Right cardiac atrium (tissue), 5 donors: ENCODE data around the gene TMEM150A. TPM values are rescaled to one million over a fixed set of nuclear protein-coding genes. Genes with fewer than 3 reads are reported as not detected.
"Not testable (repeated sequence)": the region's sequence is repeated elsewhere in the genome, so short reads cannot be mapped to it uniquely, and the experiment has no call there.

Source experiments
- ATAC-seq, 2 donors: fragments of 200-7000 bp; cut with Tn5 transposase; one replicate each; pipeline versions ENCODE4 v1.8.0 to v1.9.1; 2020; ENCODE audit warnings: moderate library complexity in 2 of 2, mild to moderate bottlenecking in 1 of 2
- DNase-seq, 3 donors: peaks; one replicate each; pipeline ENCODE4 v3.0.0-alpha.2; 2020
- H3K27ac ChIP-seq: one replicate; pipeline ENCODE4 v1.5.1; 2013; ENCODE audit warnings: mild to moderate bottlenecking, low read length, control low read depth, moderate library complexity
- H3K27me3 ChIP-seq: one replicate; pipeline ENCODE4 v1.6.1; 2013; ENCODE audit not compliant: control insufficient read depth, insufficient read depth
- H3K4me1 ChIP-seq: one replicate; pipeline ENCODE4 v1.6.1; 2013; ENCODE audit warnings: low read length; ENCODE audit not compliant: control insufficient read depth, insufficient read depth
- H3K4me3 ChIP-seq: one replicate; pipeline ENCODE4 v1.5.1; 2013; ENCODE audit warnings: low read length, control low read depth
- H3K9me3 ChIP-seq: one replicate; pipeline ENCODE4 v1.6.1; 2013; ENCODE audit warnings: low read length; ENCODE audit not compliant: control insufficient read depth
- WGBS: extraction: QIAGEN DNeasy Blood & Tissue Kit; methylation state at CpG from one replicate; pipeline ENCODE4 v1.1.7; 2013; 5-methylcytosine and 5-hydroxymethylcytosine counted together
- intact Hi-C, 4 donors: fragments of 100-400 bp; cut with DNase I; formaldehyde crosslinking; loops; one replicate each; pipeline versions ENCODE4 v1.11.0 to v1.14.0; 2022 to 2023
- polyA plus RNA-seq: library from polyadenylated mRNA; stranded (reverse); fragments of 200-250 nt; gene quantifications from one replicate; pipeline ENCODE4 v1.2.3, GENCODE V29; 2013
- total RNA-seq, 4 donors: library from RNA; stranded (reverse); fragmentation: NEBNext Ultra II Directional; extraction: Animal tissue kit (Norgen Biotek cat#: 25700); gene quantifications; one replicate each; pipeline ENCODE4 v1.2.1, GENCODE V29; 2021
- donor health status: healthy with polysubstance abuse.
- donor health status: DM: no; HTN: yes; CAD: no.
- donor health status: DM: no; HTN: no; CAD: no.
- donor health status: DM: no; HTN: yes; CAD: no; lungs with severe emphysema.
- donor health status: DM: yes; HTN: yes; CAD: no.

TMEM150A gene
- total and polyA plus RNA-seq, 5 donors, result 14.5 to 19.0 (median 16.8) TPM

DNA sequence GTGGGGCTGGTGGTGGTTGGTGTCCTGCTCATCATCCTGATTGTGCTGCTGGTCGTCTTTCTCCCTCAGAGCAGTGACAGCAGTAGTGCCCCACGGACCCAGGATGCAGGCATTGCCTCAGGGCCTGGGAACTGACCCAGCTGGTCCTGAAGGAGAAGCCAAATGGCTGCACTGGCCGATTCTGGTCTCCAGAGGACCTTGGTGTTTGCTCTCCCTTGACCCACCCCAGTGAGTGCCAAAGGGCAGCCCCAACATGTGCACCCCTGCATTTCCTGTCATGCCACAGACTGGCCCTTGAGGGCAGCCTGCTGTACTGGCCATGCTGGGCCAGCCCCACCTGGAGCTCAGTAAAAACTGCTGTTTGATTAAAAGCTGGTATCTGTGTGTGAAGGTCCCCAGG lies 9.5 kb downstream of the TMEM150A start:
- DNase-seq, result no peak
- H3K9me3 ChIP-seq, result no peaks in the 10 kb centered on the region
- peaks cover 26% of the 10 kb centered on the region for H3K4me1 ChIP-seq
- WGBS, result 68% methylated on average over 3 of the region's 3 CpGs
- H3K27me3 ChIP-seq, result no peaks in the 10 kb centered on the region
- intact Hi-C loops, result no loop called here
- H3K27ac ChIP-seq, result no peak overlapping the region
- no peak overlapping the region for H3K4me3 ChIP-seq
- no peak for ATAC-seq

DNA sequence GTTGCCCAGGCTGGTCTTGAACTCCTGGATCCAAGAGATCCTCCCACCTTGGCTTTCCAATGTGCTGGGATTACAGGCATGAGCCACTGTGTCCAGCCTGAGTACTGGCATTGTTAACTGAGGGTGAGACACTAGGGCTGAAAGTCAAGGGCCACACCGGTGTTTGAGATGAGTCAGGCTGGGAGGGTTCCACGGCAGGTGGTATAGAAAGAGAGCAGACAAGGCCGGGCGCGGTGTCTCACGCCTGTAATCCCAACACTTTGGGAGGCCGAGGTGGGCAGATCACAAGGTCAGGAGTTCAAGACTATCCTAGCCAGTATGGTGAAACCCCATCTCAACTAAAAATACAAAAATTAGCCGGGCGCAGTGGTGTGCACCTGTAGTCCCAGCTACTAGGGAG lies 10.2 kb downstream of the TMEM150A start:
- H3K4me3 ChIP-seq, H3K9me3 ChIP-seq, H3K27me3 ChIP-seq, intact Hi-C loops, DNase-seq, ATAC-seq, H3K27ac ChIP-seq: not testable (repeated sequence)
- H3K4me1 ChIP-seq, result peaks cover 28% of the 10 kb centered on the region
- 95% methylated on average over 9 of the region's 9 CpGs for WGBS

DNA sequence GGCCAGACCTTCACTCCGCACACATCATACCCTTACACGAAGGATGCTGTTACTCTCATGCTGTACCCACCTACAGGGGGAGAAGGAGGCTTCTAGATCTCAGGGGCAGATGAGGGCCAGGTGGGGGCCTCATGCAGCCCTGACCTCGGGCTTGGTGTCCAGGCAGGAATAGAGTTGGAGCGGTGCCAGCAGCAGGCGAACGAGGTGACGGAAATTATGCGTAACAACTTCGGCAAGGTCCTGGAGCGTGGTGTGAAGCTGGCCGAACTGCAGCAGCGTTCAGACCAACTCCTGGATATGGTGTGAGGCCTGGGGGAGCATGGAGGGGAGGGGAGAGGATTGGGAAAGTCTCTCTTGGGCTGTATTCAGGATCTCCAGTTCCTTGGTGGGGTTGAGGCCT lies 10.9 kb downstream of the TMEM150A start:
- peak in 1 of 3 donors; percentile 70 for DNase-seq
- intact Hi-C loops, result no loop called here
- no peaks in the 10 kb centered on the region for H3K9me3 ChIP-seq
- H3K27ac ChIP-seq, result peak overlapping the region; percentile 94
- H3K27me3 ChIP-seq, result no peaks in the 10 kb centered on the region
- H3K4me3 ChIP-seq, result no peak overlapping the region
- no peak for ATAC-seq
- H3K4me1 ChIP-seq, result peaks cover 27% of the 10 kb centered on the region
- WGBS, result 69% methylated on average over 12 of the region's 12 CpGs

DNA sequence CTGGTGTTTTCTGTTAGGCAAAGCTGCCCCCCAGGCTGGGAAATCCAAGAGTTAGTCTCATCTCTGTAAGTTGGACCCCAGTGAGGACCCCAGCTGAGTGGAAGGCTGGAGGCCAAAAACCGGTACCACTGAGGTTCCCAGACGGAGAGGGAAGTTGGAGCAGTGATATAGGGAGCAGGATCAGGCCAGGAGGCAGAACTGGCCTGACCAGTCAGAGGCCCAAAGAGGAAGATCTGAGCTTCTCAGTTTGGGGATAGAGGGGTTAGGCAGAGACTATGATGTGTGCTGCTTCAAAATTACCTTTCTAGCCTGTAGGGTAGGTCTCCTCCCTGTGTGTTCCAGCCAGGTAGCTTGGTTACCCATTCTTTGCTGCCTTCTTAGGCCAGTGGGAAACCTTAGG lies 11.5 kb downstream of the TMEM150A start:
- Histone ChIP-seq H3K27me3 (no peaks in the 10 kb centered on the region), H3K4me1 (peaks cover 29% of the 10 kb centered on the region), H3K27ac (peak overlapping the region; percentile 94), H3K9me3 (no peaks in the 10 kb centered on the region), H3K4me3 (no peak overlapping the region)
- intact Hi-C loops, result no loop called here
- DNase-seq (no peak), ATAC-seq (no peak)
- 50% methylated on average over 2 of the region's 2 CpGs for WGBS

- DNase-seq (peak; percentile 62 to 86 (median 81)), ATAC-seq (peak; percentile 64 to 67)
- Histone ChIP-seq H3K4me1 (peaks cover 34% of the 10 kb centered on the region), H3K27ac (peak overlapping the region; percentile 94), H3K4me3 (no peak overlapping the region), H3K9me3 (no peaks in the 10 kb centered on the region), H3K27me3 (no peaks in the 10 kb centered on the region)
- 32% methylated on average over 7 of the region's 7 CpGs for WGBS
- intact Hi-C loops, result no loop called here
Observed at GRCh38 chr2:85589982-85590791, 12.3 kb downstream of the TMEM150A start.

- Histone ChIP-seq H3K9me3 (no peaks in the 10 kb centered on the region), H3K4me1 (peaks cover 28% of the 10 kb centered on the region), H3K27ac (peak overlapping the region; percentile 69), H3K27me3 (no peaks in the 10 kb centered on the region), H3K4me3 (no peak overlapping the region)
- intact Hi-C loops, result no loop called here
- ATAC-seq (peak in 1 of 2 donors; percentile 58), DNase-seq (peak; percentile 59 to 90 (median 85))
- 60% methylated on average over 4 of the region's 4 CpGs for WGBS
Observed at GRCh38 chr2:85589181-85589580, 13.3 kb downstream of the TMEM150A start.

GRCh38 chr2:85588645-85589044 lies 13.9 kb downstream of the TMEM150A start:
- DNase-seq (no peak), ATAC-seq (no peak)
- 52% methylated on average over 4 of the region's 4 CpGs for WGBS
- Histone ChIP-seq H3K4me3 (no peak overlapping the region), H3K27me3 (no peaks in the 10 kb centered on the region), H3K9me3 (no peaks in the 10 kb centered on the region), H3K27ac (peak overlapping the region; percentile 63), H3K4me1 (peaks cover 27% of the 10 kb centered on the region)
- intact Hi-C loops, result no loop called here

DNA sequence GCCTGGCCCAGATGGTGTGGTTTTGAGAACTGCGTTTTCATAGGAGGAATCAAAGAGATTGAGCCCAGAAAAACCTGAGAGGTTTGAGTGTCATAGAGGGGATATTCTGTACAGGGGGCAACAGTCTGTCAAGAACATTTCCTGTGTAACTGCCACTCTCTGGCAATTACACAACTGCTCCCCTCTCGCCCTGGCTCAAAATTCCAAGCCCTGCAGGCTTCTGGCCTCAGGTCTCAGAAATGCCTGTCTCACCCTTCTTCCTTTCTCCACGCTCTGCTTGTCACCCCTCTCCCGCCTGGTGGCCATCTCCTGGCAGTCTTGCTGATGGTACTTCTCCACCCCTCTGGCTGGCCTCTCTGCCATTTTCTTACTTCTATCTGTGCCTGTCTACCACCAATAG lies 14.3 kb downstream of the TMEM150A start:
- H3K27ac ChIP-seq, result peak overlapping the region; percentile 63
- peaks cover 29% of the 10 kb centered on the region for H3K4me1 ChIP-seq
- no peak for ATAC-seq
- H3K4me3 ChIP-seq, result no peak overlapping the region
- no peaks in the 10 kb centered on the region for H3K27me3 ChIP-seq
- 57% methylated on average over 4 of the region's 4 CpGs for WGBS
- intact Hi-C loops, result no loop called here
- no peak for DNase-seq
- no peaks in the 10 kb centered on the region for H3K9me3 ChIP-seq

- Histone ChIP-seq H3K4me3 (peak overlapping the region; percentile 71), H3K27ac (peak overlapping the region; percentile 95), H3K9me3 (no peaks in the 10 kb centered on the region), H3K4me1 (peaks cover 27% of the 10 kb centered on the region), H3K27me3 (no peaks in the 10 kb centered on the region)
- WGBS, result 52% methylated on average over 1 of the region's 1 CpG
- DNase-seq (no peak), ATAC-seq (no peak)
- intact Hi-C loops, result no loop called here
Observed at GRCh38 chr2:85585781-85586105, 16.8 kb downstream of the TMEM150A start.

GRCh38 chr2:85584857-85585780 lies 17.4 kb downstream of the TMEM150A start:
- Histone ChIP-seq H3K27me3 (no peaks in the 10 kb centered on the region), H3K4me1 (peaks cover 23% of the 10 kb centered on the region), H3K4me3 (peak overlapping the region; percentile 71), H3K27ac (peak overlapping the region; percentile 95), H3K9me3 (no peaks in the 10 kb centered on the region)
- peak; percentile 50 to 73 (median 71) for DNase-seq
- WGBS, result 21% methylated on average over 9 of the region's 9 CpGs
- intact Hi-C loops, result no loop called here
- ATAC-seq, result peak; percentile 60 to 76

DNA sequence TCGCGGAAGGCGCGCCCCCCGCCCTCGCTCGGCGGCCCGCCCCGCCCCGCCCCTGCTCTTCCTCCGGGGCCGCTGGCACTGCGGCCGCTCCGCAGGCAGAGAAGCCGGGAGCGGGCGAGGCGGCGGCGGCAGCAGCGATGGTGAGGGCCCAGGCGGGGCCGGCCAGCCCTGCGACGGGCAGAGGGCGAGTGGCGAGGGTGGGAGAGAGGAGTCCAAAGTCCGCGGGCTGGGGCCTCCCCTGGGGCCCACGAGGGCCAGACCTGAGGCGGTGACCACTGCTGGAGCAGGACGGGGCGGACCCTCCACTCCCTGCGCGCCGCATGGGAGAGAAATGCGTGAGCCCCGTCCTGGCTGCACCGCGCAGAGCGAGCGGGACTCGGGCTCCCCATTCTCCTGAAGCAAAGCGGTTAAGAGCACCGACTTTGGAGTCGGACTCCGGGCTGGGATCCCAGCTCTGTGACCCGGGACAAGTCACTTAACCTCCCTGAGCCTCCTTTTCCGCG lies 18.1 kb downstream of the TMEM150A start, which contains the start of gene VAMP5:
Gene VAMP5 (plus strand): TSS at position 78 of the 503 bp plus-strand sequence. CDS start 60 bp downstream, at position 138.
- H3K4me3 ChIP-seq, result peak within 1 kb of the TSS; percentile 71
- ATAC-seq (peak; percentile 58 to 64), DNase-seq (peak; percentile 55 to 83 (median 82))
- 4% methylated on average over 52 of the region's 52 CpGs for WGBS
- H3K27me3 ChIP-seq, result no peaks in the 10 kb centered on the region
- intact Hi-C loops, result no loop called here
- peaks cover 23% of the 10 kb centered on the region for H3K4me1 ChIP-seq
- H3K27ac ChIP-seq, result peak within 1 kb of the TSS; percentile 95
- H3K9me3 ChIP-seq, result no peaks in the 10 kb centered on the region
